H1 (cell line): ENCODE data around the gene RAD51B. TPM values are rescaled to one million over a fixed set of nuclear protein-coding genes. Genes with fewer than 3 reads are reported as not detected.

Experiments
- CTCF ChIA-PET: fragments of 300-600 bp; sonication (Branson Sonifier 250); formaldehyde crosslinking; loops from one replicate; lab custom pipeline; 2021; ENCODE audit not compliant: partially characterized antibody; lab: Charles Lee
- POLR2A ChIA-PET: fragments of 300-600 bp; sonication (Branson Sonifier 250); formaldehyde crosslinking; loops from one replicate; lab custom pipeline; 2021; ENCODE audit warnings: inconsistent platforms; ENCODE audit not compliant: partially characterized antibody; lab: Charles Lee
- DNase-seq, 2 experiments: peaks; one replicate each; pipeline versions ENCODE4 v3.0.0 to v3.0.0-alpha.2; 2010 to 2022; ENCODE audit warnings: low spot score in 2 of 2, low read depth in 1 of 2, mixed read lengths in 1 of 2
- FAIRE-seq: peaks from 2 replicates; lab custom pipeline; 2011; peaks lifted over from hg19 to GRCh38; lab: Jason Lieb, UNC
- H2AFZ ChIP-seq: 2 replicates; pipeline ENCODE4 v1.8.1; 2012; ENCODE audit warnings: low read length, inconsistent platforms
- H2AK5ac ChIP-seq: 2 replicates; pipeline ENCODE4 v1.6.1; 2013; ENCODE audit warnings: low read depth, low read length
- H2BK120ac ChIP-seq: replicated peaks from 2 replicates; pipeline ENCODE3; 2013; ENCODE audit warnings: low read depth, low read length, inconsistent platforms
- H2BK12ac ChIP-seq: 2 replicates; pipeline ENCODE4 v1.6.1; 2013; ENCODE audit warnings: low read depth, low read length
- H2BK15ac ChIP-seq: 2 replicates; pipeline ENCODE4 v1.6.1; 2013; ENCODE audit warnings: low read length
- H2BK20ac ChIP-seq: 2 replicates; pipeline ENCODE4 v1.6.1; 2013; ENCODE audit warnings: low read length
- H2BK5ac ChIP-seq: 2 replicates; pipeline ENCODE4 v1.6.1; 2013; ENCODE audit warnings: low read depth, low read length
- H3K14ac ChIP-seq: 2 replicates; pipeline ENCODE4 v1.6.1; 2013; ENCODE audit warnings: inconsistent platforms; ENCODE audit not compliant: insufficient read length
- H3K18ac ChIP-seq: 2 replicates; pipeline ENCODE4 v1.6.1; 2013; ENCODE audit warnings: low read length; ENCODE audit errors: extremely low read depth
- H3K23ac ChIP-seq: 2 replicates; pipeline ENCODE4 v1.6.1; 2013; ENCODE audit warnings: inconsistent platforms; ENCODE audit not compliant: insufficient read length
- H3K23me2 ChIP-seq: 2 replicates; pipeline ENCODE4 v1.6.1; 2013; ENCODE audit warnings: low read depth, low read length
- H3K27ac ChIP-seq: 2 replicates; pipeline ENCODE4 v1.6.1; 2011; ENCODE audit warnings: low read depth, low read length, inconsistent platforms
- H3K27me3 ChIP-seq, 4 experiments: replicated peaks in 1 of 4; 1 replicate in 1 of 4; 2 replicates in 3 of 4; pipeline versions ENCODE4 v1.6.1 to v1.8.1; 2011 to 2013; ENCODE audit warnings: low read length in 3 of 4, mild to moderate bottlenecking in 3 of 4, inconsistent platforms in 2 of 4, mixed read lengths in 2 of 4, moderate library complexity in 1 of 4; ENCODE audit not compliant: control insufficient read depth in 3 of 4, insufficient read depth in 3 of 4; ENCODE audit errors: extremely low read depth in 1 of 4
- H3K36me3 ChIP-seq, 4 experiments: 2 replicates each; pipeline versions ENCODE4 v1.6.1 to v1.8.1; 2011 to 2013; ENCODE audit warnings: mild to moderate bottlenecking in 4 of 4, low read length in 3 of 4, moderate library complexity in 2 of 4, control low read depth in 1 of 4, inconsistent platforms in 1 of 4; ENCODE audit not compliant: insufficient read depth in 4 of 4, control insufficient read depth in 2 of 4
- H3K4ac ChIP-seq: replicated peaks from 2 replicates; pipeline ENCODE3; 2013; ENCODE audit warnings: low read length, low read depth, mixed read lengths, inconsistent platforms; ENCODE audit not compliant: insufficient read length
- H3K4me1 ChIP-seq, 4 experiments: replicated peaks in 1 of 4; 1 replicate in 1 of 4; 2 replicates in 3 of 4; pipeline versions ENCODE4 v1.6.1 to v1.8.1; 2011 to 2013; ENCODE audit warnings: low read length in 3 of 4, inconsistent platforms in 2 of 4, mixed read lengths in 1 of 4; ENCODE audit not compliant: insufficient read depth in 4 of 4, control insufficient read depth in 3 of 4
- H3K4me2 ChIP-seq, 2 experiments: 2 replicates each; pipeline versions ENCODE4 v1.6.1 to v1.8.1; 2011 to 2013; ENCODE audit warnings: low read depth in 2 of 2, low read length in 2 of 2, control low read depth in 1 of 2, inconsistent platforms in 1 of 2, mild to moderate bottlenecking in 1 of 2; ENCODE audit not compliant: insufficient read depth in 1 of 2
- H3K4me3 ChIP-seq, 4 experiments: fragments of 200-600, 300-600 bp in 1 of 4; sonication (generic), shearing (Covaris generic), sonication (Bioruptor Twin) in 1 of 4; 2 replicates each; pipeline versions ENCODE4 v1.5.1 to v1.8.1; 2011 to 2016; ENCODE audit warnings: low read length in 4 of 4, low read depth in 3 of 4, control low read depth in 2 of 4, inconsistent platforms in 2 of 4, mild to moderate bottlenecking in 2 of 4, mixed read lengths in 1 of 4, moderate library complexity in 1 of 4; ENCODE audit not compliant: insufficient read depth in 2 of 4; ENCODE audit errors: extremely low read depth in 1 of 4
- H3K56ac ChIP-seq: replicated peaks from 2 replicates; pipeline ENCODE3; 2013; ENCODE audit warnings: low read depth, mild to moderate bottlenecking, mixed read lengths, low read length, inconsistent platforms; ENCODE audit not compliant: insufficient read length
- H3K79me1 ChIP-seq: 2 replicates; pipeline ENCODE4 v1.6.1; 2013; ENCODE audit warnings: low read depth, low read length, control low read depth
- H3K79me2 ChIP-seq, 2 experiments: 2 replicates each; pipeline versions ENCODE4 v1.6.1 to v1.8.1; 2012 to 2013; ENCODE audit warnings: low read length in 2 of 2, mild to moderate bottlenecking in 2 of 2, inconsistent platforms in 1 of 2; ENCODE audit not compliant: insufficient read depth in 2 of 2, control insufficient read depth in 1 of 2
- H3K9ac ChIP-seq, 4 experiments: replicated peaks in 1 of 4; 1 replicate in 1 of 4; 2 replicates in 3 of 4; pipeline versions ENCODE4 v1.6.1 to v1.8.1; 2011 to 2013; ENCODE audit warnings: low read depth in 3 of 4, low read length in 3 of 4, control low read depth in 2 of 4, mild to moderate bottlenecking in 2 of 4, moderate library complexity in 2 of 4, inconsistent platforms in 1 of 4; ENCODE audit errors: extremely low read depth in 1 of 4
- H3K9me3 ChIP-seq, 2 experiments: 2 replicates each; pipeline versions ENCODE4 v1.6.1 to v1.8.1; 2012 to 2013; ENCODE audit warnings: mild to moderate bottlenecking in 2 of 2, moderate library complexity in 2 of 2, control low read depth in 1 of 2, inconsistent platforms in 1 of 2, low read depth in 1 of 2, low read length in 1 of 2, mixed read lengths in 1 of 2; ENCODE audit not compliant: insufficient read depth in 2 of 2
- H4K20me1 ChIP-seq, 2 experiments: replicated peaks in 1 of 2; 2 replicates each; pipeline versions ENCODE3 to v1.8.1; 2011 to 2013; ENCODE audit warnings: inconsistent platforms in 2 of 2, low read length in 2 of 2, mild to moderate bottlenecking in 1 of 2; ENCODE audit not compliant: insufficient read depth in 2 of 2, control insufficient read depth in 1 of 2
- H4K5ac ChIP-seq: 2 replicates; pipeline ENCODE4 v1.6.1; 2013; ENCODE audit warnings: low read length, low read depth, mixed read lengths, inconsistent platforms; ENCODE audit not compliant: insufficient read length
- H4K8ac ChIP-seq: 2 replicates; pipeline ENCODE4 v1.8.0; 2013; ENCODE audit warnings: mild to moderate bottlenecking, moderate library complexity, low read length, inconsistent platforms; ENCODE audit not compliant: insufficient read depth; ENCODE audit errors: extremely low read depth
- H4K91ac ChIP-seq: replicated peaks from 2 replicates; pipeline ENCODE3; 2013; ENCODE audit warnings: low read length, mixed read lengths, inconsistent platforms; ENCODE audit not compliant: insufficient read length
- BACH1 ChIP-seq: IDR thresholded peaks from 2 replicates; pipeline ENCODE4 v1.6.1; 2012; ENCODE audit warnings: low read length, improper control_type of control experiment
- CBX5 ChIP-seq: fragments of 300-800, 300-1000 bp; sonication (generic); IDR thresholded peaks from 2 replicates; pipeline ENCODE4 v1.7.1; 2016; ENCODE audit warnings: antibody characterized with exemption, low read length, low read depth
- CHD2 ChIP-seq: IDR thresholded peaks from 2 replicates; pipeline ENCODE4 v1.6.1; 2012; ENCODE audit warnings: low read length, improper control_type of control experiment
- EP300 ChIP-seq, 2 experiments: IDR thresholded peaks; 1 replicate in 1 of 2; 2 replicates in 1 of 2; pipeline ENCODE4 v1.6.1; 2011 to 2012; ENCODE audit warnings: low read depth in 2 of 2, low read length in 2 of 2, mild to moderate bottlenecking in 2 of 2, borderline replicate concordance in 1 of 2, inconsistent platforms in 1 of 2, moderate library complexity in 1 of 2
- HDAC2 ChIP-seq, 2 experiments: fragments of 300-600 bp in 1 of 2; sonication (generic) in 1 of 2; IDR thresholded peaks; 2 replicates each; pipeline ENCODE4 v1.6.1; 2011 to 2012; ENCODE audit warnings: low read depth in 2 of 2, low read length in 2 of 2, mild to moderate bottlenecking in 2 of 2, moderate library complexity in 2 of 2, borderline replicate concordance in 1 of 2, inconsistent platforms in 1 of 2
- HDAC6 ChIP-seq: IDR thresholded peaks from one replicate; pipeline ENCODE4 v1.7.1; 2012; ENCODE audit warnings: low read depth, mild to moderate bottlenecking, inconsistent platforms, low read length, moderate library complexity
- KDM4A ChIP-seq: IDR thresholded peaks from one replicate; pipeline ENCODE4 v1.7.1; 2012; ENCODE audit warnings: low read depth, mild to moderate bottlenecking, moderate library complexity, low read length, inconsistent platforms; ENCODE audit not compliant: severe bottlenecking
- NRF1 ChIP-seq: IDR thresholded peaks from 2 replicates; pipeline ENCODE4 v1.6.1; 2011; ENCODE audit warnings: mild to moderate bottlenecking, low read depth, low read length, improper control_type of control experiment
- RFX5 ChIP-seq: IDR thresholded peaks from 2 replicates; pipeline ENCODE4 v1.6.1; 2011; ENCODE audit warnings: low read depth, low read length, improper control_type of control experiment, borderline replicate concordance
- RNF2 ChIP-seq: fragments of 200-900, 300-1000 bp; sonication (generic); IDR thresholded peaks from 2 replicates; pipeline ENCODE4 v1.7.1; 2016; ENCODE audit warnings: borderline replicate concordance, low read depth, mild to moderate bottlenecking, antibody characterized with exemption, low read length; ENCODE audit not compliant: poor library complexity, severe bottlenecking; ENCODE audit errors: missing control alignments
- SAP30 ChIP-seq: fragments of 300-600 bp; sonication (generic); IDR thresholded peaks from 2 replicates; pipeline ENCODE4 v1.7.1; 2012; ENCODE audit warnings: low read length, moderate library complexity, mild to moderate bottlenecking, inconsistent platforms; ENCODE audit not compliant: insufficient read depth, insufficient replicate concordance
- SIX5 ChIP-seq: IDR thresholded peaks from 2 replicates; pipeline ENCODE4 v1.6.1; 2011; ENCODE audit warnings: mild to moderate bottlenecking, low read depth, low read length
- TAF1 ChIP-seq: IDR thresholded peaks from 2 replicates; pipeline ENCODE4 v1.6.1; 2011; ENCODE audit warnings: mild to moderate bottlenecking, low read depth, low read length
- TAF7 ChIP-seq: optimal IDR thresholded peaks from 2 replicates; pipeline ENCODE3; 2011; ENCODE audit warnings: low read depth, mild to moderate bottlenecking, inconsistent platforms, low read length, moderate library complexity, borderline replicate concordance
- WGBS, 2 experiments: shearing (Covaris generic) in 1 of 2; methylation state at CpG; one replicate each; pipeline versions ENCODE4 v1.1.6 to v1.1.7; 2013 to 2015; ENCODE audit warnings: low lambda C conversion rate in 2 of 2, mixed read lengths in 2 of 2, inconsistent platforms in 1 of 2, low coverage in 1 of 2, missing lambda C conversion rate in 1 of 2; ENCODE audit not compliant: insufficient replicate concordance in 2 of 2, insufficient coverage in 1 of 2, insufficient read length in 1 of 2; ENCODE audit errors: extremely low coverage in 1 of 2, missing lambda C conversion rate in 1 of 2; 5-methylcytosine and 5-hydroxymethylcytosine counted together
- polyA plus RNA-seq, 7 experiments: library from polyadenylated mRNA; depleted of rRNA in 3 of 7; stranded (reverse) in 5 of 7; unstranded in 2 of 7; fragments of >200 nt in 5 of 7; fragments of 200-250 nt in 2 of 7; gene quantifications; 1 replicate in 5 of 7; 2 replicates in 1 of 7; 4 replicates in 1 of 7; pipeline versions ENCODE4 v1.2.1 to v1.2.3, GENCODE V29; 2011 to 2013; ENCODE audit warnings: missing spikeins in 2 of 7, mixed read lengths in 2 of 7
- total RNA-seq: library from RNA; stranded (reverse); fragmentation: NEBNext Ultra II Directional; extraction: Animal tissue kit (Norgen Biotek cat#: 25700); gene quantifications from 2 replicates; pipeline ENCODE4 v1.2.1, GENCODE V29; 2021

Gene RAD51B
- total and polyA plus RNA-seq, 2 of the 8 experiments (the other 6 are each of a cell fraction or from before 2014, with no cell fraction given) = 3.9 to 14.9 TPM

GRCh38 chr14:68501171-68501570 is 681.6 kb downstream of the RAD51B start:
- Histone ChIP-seq H3K9ac (no peak overlapping the region), H4K20me1 (no peaks in the 10 kb centered on the region), H3K79me2 (no peaks in the 10 kb centered on the region), H2BK12ac (0 out of 2 replicates have a peak overlapping the region, but pooled peaks have one; percentile 11), H2BK20ac (no peak overlapping the region), H3K23me2 (no peaks in the 10 kb centered on the region), H2BK15ac (no peak overlapping the region), H3K4me1 (peaks cover 0 to 5% (median 3%) of the 10 kb centered on the region in 4 experiments; a peak in 4 of 7 replicates), H4K8ac (no peak overlapping the region), H3K27ac (no peak overlapping the region), H3K56ac (no peak overlapping the region), H2AK5ac (no peak overlapping the region), H2BK5ac (no peak overlapping the region), H2BK120ac (no peak overlapping the region), H4K5ac (no peak overlapping the region), H3K4me3 (no peak overlapping the region), H3K36me3 (no peaks in the 10 kb centered on the region), H3K14ac (no peak overlapping the region), H3K23ac (no peak overlapping the region), H3K9me3 (no peaks in the 10 kb centered on the region), H3K4ac (no peak overlapping the region), H3K27me3 (no peaks in the 10 kb centered on the region), H3K4me2 (no peak overlapping the region), H3K18ac (no peak overlapping the region), H2AFZ (no peak overlapping the region), H4K91ac (no peak overlapping the region), H3K79me1 (no peaks in the 10 kb centered on the region)
- ChIA-PET POLR2A (no interaction called here), CTCF (interaction anchor here (0.8 kb wide), 1 partner anchor 11 kb away, joined by 3 read pairs; no protein-coding TSS in a partner anchor)
- DNase-seq (no peak), FAIRE-seq (no peak)
- 87% methylated on average over 3 of the region's 3 CpGs; no CpG with 5 or more reads in 1 of the 2 experiments for WGBS, 2 experiments
- TF ChIP-seq RFX5 = no peak
- TF ChIP-seq CHD2 = no peak
- TF ChIP-seq TAF1 = no peak
- TF ChIP-seq SIX5 = no peak
- TF ChIP-seq HDAC6 = no peak
- TF ChIP-seq BACH1 = no peak
- TF ChIP-seq RNF2 = no peak
- no peak for TF ChIP-seq NRF1
- TF ChIP-seq KDM4A = no peak
- TF ChIP-seq EP300 (IDR thresholded peaks at IDR 0.05; ENCODE audit: borderline replicate concordance in 1 of 2, low read depth in 2 of 2, low read length in 2 of 2) = no peak
- no peak for TF ChIP-seq CBX5
- TF ChIP-seq HDAC2 (IDR thresholded peaks at IDR 0.05; ENCODE audit: borderline replicate concordance in 1 of 2, low read depth in 2 of 2, low read length in 2 of 2) = no peak
- no peak for TF ChIP-seq SAP30
- TF ChIP-seq TAF7 = no peak
